ENCODE results near the gene TMEM106C. TPM values are rescaled to one million over a fixed set of nuclear protein-coding genes. Genes with fewer than 3 reads are reported as not detected.
"Not testable (repeated sequence)": the region's sequence is repeated elsewhere in the genome, so short reads cannot be mapped to it uniquely, and the experiment has no call there.

TMEM106C gene
- polyA plus RNA-seq, 6 donors from 2014 or later = 32.6 to 53.0 (median 44.9) TPM

- H3K4me1 Mint-ChIP-seq = no peaks in the 10 kb centered on the region
- H3K27me3 Mint-ChIP-seq = peaks cover 26 to 42% (median 34%) of the 10 kb centered on the region in 3 donors
- H3K36me3 Mint-ChIP-seq = no peaks in the 10 kb centered on the region
- no peak for DNase-seq
- no peak overlapping the region for H3K27ac Mint-ChIP-seq
- ATAC-seq (ENCODE audit: low read depth in 2 of 2) = no peak
- peaks cover 0 to 25% (median 13%) of the 10 kb centered on the region in 7 donors for H3K9me3 Mint-ChIP-seq
- H3K4me3 Mint-ChIP-seq = no peak overlapping the region
Observed at GRCh38 chr12:47955059-47955458, 8.3 kb upstream of the TMEM106C start.

DNA sequence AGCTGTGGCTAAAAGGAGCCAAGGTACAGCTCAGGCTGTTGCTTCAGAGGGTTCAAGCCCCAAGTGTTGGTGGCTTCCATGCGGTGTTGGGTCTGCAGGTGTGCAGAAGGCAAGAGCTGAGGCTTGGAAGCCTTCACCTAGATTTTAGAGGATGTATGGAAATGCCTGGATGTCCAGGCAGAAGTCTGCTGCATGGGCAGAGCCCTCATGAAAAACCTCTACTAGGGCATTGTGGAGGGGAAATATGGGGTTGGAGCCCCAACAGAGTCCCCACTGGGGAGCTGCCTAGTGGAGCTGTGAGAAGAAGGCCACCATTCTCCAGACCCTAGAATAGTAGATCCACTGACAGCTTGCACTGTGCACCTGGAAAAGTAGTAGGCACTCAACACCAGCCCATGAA, 5.7 kb upstream of the TMEM106C start:
- H3K4me1 Mint-ChIP-seq; DNase-seq; H3K36me3 Mint-ChIP-seq; H3K27ac Mint-ChIP-seq; ATAC-seq (ENCODE audit: low read depth in 2 of 2); H3K4me3 Mint-ChIP-seq: not testable (repeated sequence)
- H3K9me3 Mint-ChIP-seq = peaks cover 0 to 25% (median 13%) of the 10 kb centered on the region in 7 donors
- H3K27me3 Mint-ChIP-seq = peaks cover 29 to 49% (median 45%) of the 10 kb centered on the region in 3 donors

DNA sequence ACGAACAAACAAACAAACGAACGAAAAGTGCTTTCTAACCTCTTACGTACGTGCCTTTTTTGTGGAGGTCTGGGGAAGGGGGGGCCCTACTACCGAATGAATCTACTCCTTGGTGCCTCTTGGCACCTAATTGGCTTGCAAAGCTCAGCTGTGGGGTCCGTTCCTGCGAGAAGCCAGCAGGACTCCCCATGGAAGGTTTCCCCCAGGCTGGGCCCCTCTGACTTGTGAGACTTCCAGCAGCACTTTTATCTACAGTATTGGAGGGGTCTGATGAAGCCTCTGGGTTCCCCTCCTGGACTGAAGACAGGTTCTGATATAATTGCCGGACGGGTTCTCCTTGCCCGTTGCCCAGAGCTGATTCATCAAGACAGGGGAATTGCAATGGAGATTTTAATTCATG, 1.2 kb upstream of the TMEM106C start:
- Mint-ChIP-seq H3K27ac (no peak overlapping the region), H3K9me3 (peaks cover 0 to 19% (median 12%) of the 10 kb centered on the region in 7 donors), H3K36me3 (peaks cover 0 to 19% of the 10 kb centered on the region in 2 donors), H3K4me3 (peak overlapping the region in 5 of 8 donors; percentile 21 to 100 (median 32)), H3K4me1 (peaks cover 25 to 37% (median 27%) of the 10 kb centered on the region in 3 donors), H3K27me3 (peaks cover 17 to 28% (median 23%) of the 10 kb centered on the region in 3 donors)
- DNase-seq = no peak
- no peak for ATAC-seq (ENCODE audit: low read depth in 2 of 2)

GRCh38 chr12:47964106-47964728, 821 bp downstream of the TMEM106C start:
- no peak for ATAC-seq (ENCODE audit: low read depth in 2 of 2)
- Mint-ChIP-seq H3K4me1 (peaks cover 25 to 37% (median 27%) of the 10 kb centered on the region in 3 donors), H3K9me3 (peaks cover 0 to 7% (median 4%) of the 10 kb centered on the region in 7 donors), H3K27me3 (peaks cover 17 to 27% (median 23%) of the 10 kb centered on the region in 3 donors), H3K27ac (peak overlapping the region in 4 of 6 donors; percentile 45 to 97 (median 86)), H3K4me3 (peak overlapping the region; percentile 97 to 100 (median 98)), H3K36me3 (peaks cover 0 to 21% of the 10 kb centered on the region in 2 donors)
- no peak for DNase-seq

DNA sequence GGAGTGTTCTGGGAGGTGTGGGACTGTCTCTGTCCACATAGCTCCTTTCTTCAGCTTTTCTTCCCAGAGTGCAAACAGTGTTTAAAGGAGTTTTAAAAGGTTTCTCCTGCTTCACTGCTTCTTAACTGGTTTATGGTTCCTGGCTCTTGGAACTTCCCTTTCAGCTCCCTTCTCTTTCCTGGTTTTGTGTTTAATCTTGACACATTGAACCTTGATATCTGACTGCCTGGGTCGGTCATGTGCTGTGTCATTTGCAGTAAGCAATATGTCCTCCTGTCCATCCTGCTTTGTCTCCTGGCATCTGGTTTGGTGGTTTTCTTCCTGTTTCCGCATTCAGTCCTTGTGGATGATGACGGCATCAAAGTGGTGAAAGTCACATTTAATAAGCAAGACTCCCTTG, 2.2 kb downstream of the TMEM106C start:
- Mint-ChIP-seq H3K4me3 (peak overlapping the region in 4 of 8 donors; percentile 9 to 98 (median 44)), H3K9me3 (no peaks in the 10 kb centered on the region), H3K27me3 (peaks cover 5 to 13% (median 10%) of the 10 kb centered on the region in 3 donors), H3K36me3 (peaks cover 0 to 21% of the 10 kb centered on the region in 2 donors), H3K4me1 (peaks cover 25 to 37% (median 27%) of the 10 kb centered on the region in 3 donors), H3K27ac (peak overlapping the region in 1 of 6 donors; percentile 53)
- DNase-seq (no peak), ATAC-seq (ENCODE audit: low read depth in 2 of 2) (no peak)

DNA sequence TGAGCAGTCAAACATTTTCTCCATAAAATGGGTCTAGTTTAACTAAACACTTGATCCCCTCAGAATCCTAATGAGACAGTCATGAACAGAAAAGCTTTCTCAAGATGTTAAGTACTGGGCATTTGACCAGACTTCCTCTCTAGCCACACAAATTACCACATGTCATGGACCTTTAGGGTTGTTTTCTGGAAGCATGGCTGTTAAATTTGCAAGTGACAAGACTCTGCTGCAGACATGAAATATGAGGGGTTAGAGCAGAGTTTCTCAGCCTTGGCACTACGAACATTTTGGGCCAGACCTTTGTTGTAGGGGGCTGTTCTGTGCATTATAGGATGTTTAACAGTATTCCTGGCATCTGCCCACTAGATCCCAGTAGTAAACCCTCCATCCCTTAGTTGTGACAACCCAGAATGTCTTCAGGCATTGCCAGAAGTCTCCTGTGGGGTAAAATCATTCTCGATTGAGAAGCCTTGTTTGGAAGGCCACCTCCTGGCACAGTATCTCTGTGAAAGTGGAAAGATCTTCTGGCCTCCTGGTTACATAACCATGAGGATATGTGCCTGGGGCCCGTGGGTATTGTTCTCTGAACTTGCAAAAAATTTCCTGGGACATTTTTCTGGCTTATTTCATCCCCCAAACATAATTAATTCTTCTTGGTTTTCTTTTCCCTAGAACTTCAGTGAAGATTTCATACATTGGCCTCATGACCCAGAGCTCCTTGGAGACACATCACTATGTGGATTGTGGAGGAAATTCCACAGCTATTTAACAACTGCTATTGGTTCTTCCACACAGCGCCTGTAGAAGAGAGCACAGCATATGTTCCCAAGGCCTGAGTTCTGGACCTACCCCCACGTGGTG, 4.3 kb downstream of the TMEM106C start:
- no peaks in the 10 kb centered on the region for H3K27me3 Mint-ChIP-seq
- DNase-seq (no peak), ATAC-seq (ENCODE audit: low read depth in 2 of 2) (no peak)
- no peak overlapping the region for H3K27ac Mint-ChIP-seq
- H3K36me3 Mint-ChIP-seq = peaks cover 0 to 21% of the 10 kb centered on the region in 2 donors
- peaks cover 24 to 36% (median 27%) of the 10 kb centered on the region in 3 donors for H3K4me1 Mint-ChIP-seq
- H3K9me3 Mint-ChIP-seq = no peaks in the 10 kb centered on the region
- H3K4me3 Mint-ChIP-seq = peak overlapping the region in 1 of 8 donors; percentile 72

DNA sequence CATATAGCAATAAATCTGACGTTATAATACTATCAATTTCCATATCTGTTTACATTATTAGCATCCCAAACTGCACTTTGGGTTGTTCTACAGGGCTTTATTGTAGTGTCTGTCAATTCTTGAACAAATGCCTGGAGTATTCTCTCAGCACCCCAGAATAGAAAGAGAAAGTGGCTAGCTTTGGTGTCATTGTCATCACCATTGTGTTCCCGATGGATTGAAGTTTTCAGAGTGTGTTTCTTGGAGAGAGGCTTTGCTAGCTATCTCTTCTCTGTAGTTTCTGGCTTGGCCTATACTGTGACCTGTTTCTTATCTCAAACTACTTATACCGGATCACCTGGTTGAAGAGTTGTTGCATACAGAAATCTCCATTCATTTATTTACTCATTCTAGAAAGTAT, 6.4 kb downstream of the TMEM106C start:
- Mint-ChIP-seq H3K27ac (no peak overlapping the region), H3K4me1 (peaks cover 5 to 15% (median 9%) of the 10 kb centered on the region in 3 donors), H3K4me3 (no peak overlapping the region), H3K27me3 (no peaks in the 10 kb centered on the region), H3K9me3 (no peaks in the 10 kb centered on the region), H3K36me3 (peaks cover 0 to 21% of the 10 kb centered on the region in 2 donors)
- no peak for ATAC-seq (ENCODE audit: low read depth in 2 of 2)
- no peak for DNase-seq

DNA sequence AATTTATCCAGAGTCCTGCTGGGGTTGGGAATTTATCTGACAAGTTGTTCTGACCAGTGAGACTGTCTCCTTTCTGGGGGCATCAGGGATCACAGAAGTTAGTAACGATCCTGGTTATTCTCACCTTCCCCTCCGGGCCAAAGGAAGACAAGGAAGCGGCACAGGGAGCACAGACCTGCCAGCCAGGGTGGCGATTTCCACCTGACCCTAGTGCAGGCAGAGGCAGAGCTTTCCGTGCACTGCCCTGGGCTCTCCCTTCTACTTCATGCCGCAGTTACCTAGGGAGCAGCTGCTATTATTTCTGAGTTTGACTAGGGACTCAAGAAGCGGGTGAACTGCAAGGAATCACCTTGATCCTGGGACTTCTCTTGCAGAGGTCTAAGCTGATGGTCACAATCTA, 7.4 kb downstream of the TMEM106C start:
- no peak for ATAC-seq (ENCODE audit: low read depth in 2 of 2)
- Mint-ChIP-seq H3K27me3 (no peaks in the 10 kb centered on the region), H3K4me3 (no peak overlapping the region), H3K4me1 (peaks cover 3 to 5% (median 4%) of the 10 kb centered on the region in 3 donors), H3K27ac (no peak overlapping the region), H3K36me3 (peaks cover 0 to 16% of the 10 kb centered on the region in 2 donors), H3K9me3 (no peaks in the 10 kb centered on the region)
- DNase-seq = no peak

DNA sequence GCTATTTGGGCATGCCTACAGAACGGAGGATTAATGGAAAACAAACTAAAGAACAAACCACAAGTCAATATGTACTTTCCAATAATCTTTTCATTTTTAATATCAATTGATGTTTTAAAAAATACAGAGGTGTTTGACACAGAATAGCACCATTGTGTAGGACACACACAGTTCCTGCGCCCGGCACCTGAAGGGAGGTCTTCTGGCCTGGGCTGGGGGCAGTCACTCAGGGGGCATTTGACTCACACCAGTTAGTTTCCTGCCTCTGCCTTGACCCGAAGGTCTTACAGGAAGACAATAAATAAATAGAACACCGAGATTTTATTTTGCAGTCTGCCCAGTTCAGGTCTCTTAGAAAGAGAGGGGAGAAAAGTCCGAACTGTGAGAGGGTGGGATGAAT, 9.5 kb downstream of the TMEM106C start:
- no peak for ATAC-seq (ENCODE audit: low read depth in 2 of 2)
- Mint-ChIP-seq H3K36me3 (no peaks in the 10 kb centered on the region), H3K9me3 (no peaks in the 10 kb centered on the region), H3K27ac (peak overlapping the region in 1 of 6 donors; percentile 8), H3K4me3 (no peak overlapping the region), H3K27me3 (peaks cover 0 to 8% (median 0%) of the 10 kb centered on the region in 3 donors), H3K4me1 (peaks cover 0 to 3% (median 0%) of the 10 kb centered on the region in 3 donors)
- no peak for DNase-seq

- Mint-ChIP-seq H3K4me3 (no peak overlapping the region), H3K27ac (peak overlapping the region in 1 of 6 donors; percentile 62), H3K27me3 (peaks cover 0 to 12% (median 3%) of the 10 kb centered on the region in 3 donors), H3K9me3 (no peaks in the 10 kb centered on the region), H3K4me1 (peaks cover 2 to 3% (median 2%) of the 10 kb centered on the region in 3 donors), H3K36me3 (no peaks in the 10 kb centered on the region)
- DNase-seq (no peak), ATAC-seq (ENCODE audit: low read depth in 2 of 2) (no peak)
Observed at GRCh38 chr12:47973870-47974269, 10.5 kb downstream of the TMEM106C start.

DNA sequence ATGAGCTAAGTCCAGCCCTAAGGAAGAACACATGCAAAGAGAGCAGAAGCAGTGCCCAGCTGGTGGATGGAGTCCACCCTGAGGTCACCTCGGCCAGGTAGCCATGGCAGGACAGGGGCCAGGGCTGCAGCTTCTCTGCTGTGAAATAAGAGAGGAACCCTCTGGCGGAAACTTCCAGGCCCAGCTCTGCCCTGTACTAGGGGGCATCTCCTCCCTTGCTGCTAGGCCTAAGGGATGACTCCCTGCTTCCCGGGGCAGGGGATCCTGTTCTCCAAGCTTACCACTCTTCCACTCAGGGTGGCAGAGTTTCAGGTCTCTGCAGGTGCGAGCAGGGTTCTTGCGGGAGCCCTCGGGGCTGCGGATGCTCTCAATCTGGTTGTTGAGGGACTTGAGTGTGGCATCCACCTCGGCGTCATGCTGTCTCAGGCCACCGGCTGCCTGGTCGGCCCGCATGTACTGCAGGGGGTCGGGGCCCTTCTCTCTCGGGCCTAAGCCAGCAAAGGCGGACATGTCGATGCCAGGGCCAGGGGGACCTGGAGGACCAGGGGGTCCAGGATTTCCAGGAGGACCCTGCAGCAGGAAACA, 11.7 kb downstream of the TMEM106C start:
- Mint-ChIP-seq H3K27ac (no peak overlapping the region), H3K27me3 (peaks cover 0 to 18% (median 8%) of the 10 kb centered on the region in 3 donors), H3K36me3 (no peaks in the 10 kb centered on the region), H3K4me3 (no peak overlapping the region), H3K9me3 (no peaks in the 10 kb centered on the region), H3K4me1 (peaks cover 3 to 6% (median 5%) of the 10 kb centered on the region in 3 donors)
- DNase-seq = no peak
- no peak for ATAC-seq (ENCODE audit: low read depth in 2 of 2)

GRCh38 chr12:47975816-47976215, 12.4 kb downstream of the TMEM106C start:
- Mint-ChIP-seq H3K4me3 (no peak overlapping the region), H3K27ac (peak overlapping the region in 1 of 6 donors; percentile 49), H3K9me3 (no peaks in the 10 kb centered on the region), H3K36me3 (no peaks in the 10 kb centered on the region), H3K4me1 (peaks cover 3 to 6% (median 5%) of the 10 kb centered on the region in 3 donors), H3K27me3 (peaks cover 0 to 23% (median 8%) of the 10 kb centered on the region in 3 donors)
- ATAC-seq (ENCODE audit: low read depth in 2 of 2) = no peak
- no peak for DNase-seq

DNA sequence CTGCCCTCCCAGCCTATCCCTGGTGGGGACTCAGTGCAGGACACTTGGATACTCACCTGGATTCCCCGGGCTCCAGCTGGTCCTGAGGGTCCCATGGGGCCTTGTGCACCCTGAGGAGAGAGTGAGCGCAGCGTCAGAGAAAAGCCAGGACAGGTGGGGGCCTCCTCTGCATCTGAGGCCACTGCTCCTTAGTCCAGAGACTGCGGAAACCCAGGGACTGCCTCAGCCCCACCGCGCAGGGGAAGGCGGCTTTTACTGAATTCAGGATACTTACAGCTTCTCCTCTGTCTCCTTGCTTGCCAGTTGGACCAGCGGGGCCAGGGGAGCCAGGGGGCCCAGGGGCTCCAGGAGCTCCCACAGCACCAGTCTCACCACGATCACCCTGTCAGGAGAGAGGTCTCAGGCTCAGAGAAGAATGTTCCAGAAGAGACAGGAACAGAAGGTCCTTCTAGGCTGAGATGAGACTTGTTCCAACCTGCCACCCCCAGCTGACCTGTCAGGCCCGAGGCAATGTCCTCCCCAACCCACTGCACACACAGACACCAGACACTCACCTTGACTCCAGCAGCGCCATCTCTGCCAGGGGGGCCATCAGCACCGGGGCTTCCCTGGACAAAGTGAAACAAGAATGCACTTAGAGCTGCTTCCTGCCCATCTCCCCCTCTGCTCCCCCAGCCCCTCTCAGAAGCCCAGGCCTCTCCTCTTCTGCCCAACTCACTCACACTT, 13.8 kb downstream of the TMEM106C start:
- Mint-ChIP-seq H3K4me3 (no peak overlapping the region), H3K27ac (peak overlapping the region in 2 of 6 donors; percentile 11 to 54), H3K27me3 (peaks cover 0 to 29% (median 8%) of the 10 kb centered on the region in 3 donors), H3K36me3 (no peaks in the 10 kb centered on the region), H3K4me1 (peaks cover 3 to 6% (median 5%) of the 10 kb centered on the region in 3 donors), H3K9me3 (no peaks in the 10 kb centered on the region)
- ATAC-seq (ENCODE audit: low read depth in 2 of 2) (no peak), DNase-seq (no peak)

All from naive B cell (primary cell).